ENCODE data around the gene GUCY1A1. TPM values are rescaled to one million over a fixed set of nuclear protein-coding genes. Genes with fewer than 3 reads are reported as not detected.

The GUCY1A1 gene
- total RNA-seq, 1 experiment from 2014 or later: not detected

DNA sequence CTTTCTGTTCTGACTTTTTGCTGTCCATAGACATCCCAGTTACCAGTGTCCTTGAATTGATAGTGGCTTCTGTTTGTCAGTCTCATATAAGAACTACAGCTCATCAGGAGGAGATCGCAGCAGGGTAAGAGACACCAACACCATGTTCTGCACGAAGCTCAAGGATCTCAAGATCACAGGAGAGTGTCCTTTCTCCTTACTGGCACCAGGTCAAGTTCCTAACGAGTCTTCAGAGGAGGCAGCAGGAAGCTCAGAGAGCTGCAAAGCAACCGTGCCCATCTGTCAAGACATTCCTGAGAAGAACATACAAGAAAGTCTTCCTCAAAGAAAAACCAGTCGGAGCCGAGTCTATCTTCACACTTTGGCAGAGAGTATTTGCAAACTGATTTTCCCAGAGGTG, 30.1 kb downstream of the GUCY1A1 start:
- H3K36me3 ChIP-seq (ENCODE audit: control insufficient read depth in 1 of 2, insufficient read depth in 2 of 2, low read length in 2 of 2): no peaks in the 10 kb centered on the region
- intact Hi-C loops (cut with micrococcal nuclease): no loop called here
- POLR2A ChIA-PET: no interaction called here
- no peaks in the 10 kb centered on the region for H3K4me1 ChIP-seq (ENCODE audit: control insufficient read depth in 1 of 2, insufficient read depth in 2 of 2, low read length in 2 of 2)
- ATAC-seq (no peak), DNase-seq (ENCODE audit: low read depth, low spot score) (no peak)
- RAD21 ChIA-PET (ENCODE audit: low non-redundant PET in 1 of 2, low total read pairs in 2 of 2, uncharacterized antibody in 2 of 2, unreplicated experiment in 2 of 2): no interaction called here
- H2AFZ ChIP-seq (ENCODE audit: low read depth, low read length, poor library complexity, severe bottlenecking): no peak overlapping the region
- BruUV-seq (replicated peaks): no TSS peak
- H3K4me2 ChIP-seq (ENCODE audit: low read length): no peak overlapping the region
- TF ChIP-seq, protein P1, sequence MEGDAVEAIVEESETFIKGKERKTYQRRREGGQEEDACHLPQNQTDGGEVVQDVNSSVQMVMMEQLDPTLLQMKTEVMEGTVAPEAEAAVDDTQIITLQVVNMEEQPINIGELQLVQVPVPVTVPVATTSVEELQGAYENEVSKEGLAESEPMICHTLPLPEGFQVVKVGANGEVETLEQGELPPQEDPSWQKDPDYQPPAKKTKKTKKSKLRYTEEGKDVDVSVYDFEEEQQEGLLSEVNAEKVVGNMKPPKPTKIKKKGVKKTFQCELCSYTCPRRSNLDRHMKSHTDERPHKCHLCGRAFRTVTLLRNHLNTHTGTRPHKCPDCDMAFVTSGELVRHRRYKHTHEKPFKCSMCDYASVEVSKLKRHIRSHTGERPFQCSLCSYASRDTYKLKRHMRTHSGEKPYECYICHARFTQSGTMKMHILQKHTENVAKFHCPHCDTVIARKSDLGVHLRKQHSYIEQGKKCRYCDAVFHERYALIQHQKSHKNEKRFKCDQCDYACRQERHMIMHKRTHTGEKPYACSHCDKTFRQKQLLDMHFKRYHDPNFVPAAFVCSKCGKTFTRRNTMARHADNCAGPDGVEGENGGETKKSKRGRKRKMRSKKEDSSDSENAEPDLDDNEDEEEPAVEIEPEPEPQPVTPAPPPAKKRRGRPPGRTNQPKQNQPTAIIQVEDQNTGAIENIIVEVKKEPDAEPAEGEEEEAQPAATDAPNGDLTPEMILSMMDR (IDR thresholded peaks at IDR 0.05 in 2 of 3, conservative IDR thresholded peaks at IDR 0.05 in 1 of 3; ENCODE audit: borderline replicate concordance in 1 of 3, insufficient read depth in 1 of 3, low read depth in 2 of 3, low read length in 2 of 3): no peak
- no peak for TF ChIP-seq FOSL1 (IDR thresholded peaks at IDR 0.05; ENCODE audit: low read depth)
- no peak for TF ChIP-seq EGR1 (IDR thresholded peaks at IDR 0.05; ENCODE audit: low read depth)
- TF ChIP-seq POLR2AphosphoS5 (IDR thresholded peaks at IDR 0.05; ENCODE audit: low read depth, low read length): no peak
- TF ChIP-seq RAD21 (IDR thresholded peaks at IDR 0.05; ENCODE audit: low read depth): no peak
- TF ChIP-seq YY1 (IDR thresholded peaks at IDR 0.05; ENCODE audit: extremely low read depth, insufficient replicate concordance, low read depth, low read length): no peak
- TF ChIP-seq, protein P2, sequence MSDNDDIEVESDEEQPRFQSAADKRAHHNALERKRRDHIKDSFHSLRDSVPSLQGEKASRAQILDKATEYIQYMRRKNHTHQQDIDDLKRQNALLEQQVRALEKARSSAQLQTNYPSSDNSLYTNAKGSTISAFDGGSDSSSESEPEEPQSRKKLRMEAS (IDR thresholded peaks at IDR 0.05): no peak
- no peaks in the 10 kb centered on the region for H4K20me1 ChIP-seq (ENCODE audit: insufficient read depth)
- no peaks in the 10 kb centered on the region for H3K79me2 ChIP-seq (ENCODE audit: insufficient read depth, low read length)
- no peaks in the 10 kb centered on the region for H3K9me2 ChIP-seq (ENCODE audit: insufficient read depth)
- no peak overlapping the region for H3K4me3 ChIP-seq (replicated peaks in 1 of 2; ENCODE audit: low read depth in 1 of 2, low read length in 2 of 2)
- H3K9ac ChIP-seq (ENCODE audit: low read length): no peak overlapping the region
- CTCF ChIA-PET: no interaction called here
- no peaks in the 10 kb centered on the region for H3K9me3 ChIP-seq (ENCODE audit: control insufficient read depth in 1 of 2, insufficient read depth in 1 of 2, low read depth in 1 of 2, low read length in 2 of 2)
- H3K27me3 ChIP-seq (ENCODE audit: insufficient read depth, low read length): no peaks in the 10 kb centered on the region
- no peak overlapping the region for H3K27ac ChIP-seq (ENCODE audit: low read depth, low read length)

DNA sequence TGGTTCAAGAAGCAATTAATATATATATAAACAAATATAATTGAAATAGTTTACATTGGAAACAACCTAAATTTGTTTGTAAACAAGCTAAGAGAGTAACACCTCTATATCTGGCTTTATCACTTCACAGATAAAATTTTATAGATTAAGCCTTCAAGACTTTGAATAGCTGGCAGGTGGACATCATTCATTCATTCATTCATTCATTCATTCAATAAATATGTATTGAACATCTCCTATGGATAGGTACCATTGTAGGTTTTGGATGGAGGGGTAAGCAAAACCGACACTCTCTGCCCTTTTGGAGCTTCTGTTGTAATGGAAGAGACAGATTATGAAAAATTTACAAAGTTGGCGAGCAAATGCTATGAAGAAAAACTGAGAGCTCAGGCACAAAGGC, 35.2 kb downstream of the GUCY1A1 start:
- intact Hi-C loops (cut with micrococcal nuclease): no loop called here
- ChIA-PET POLR2A (no interaction called here), CTCF (no interaction called here), RAD21 (ENCODE audit: low non-redundant PET in 1 of 2, low total read pairs in 2 of 2, uncharacterized antibody in 2 of 2, unreplicated experiment in 2 of 2) (no interaction called here)
- Histone ChIP-seq H3K9me2 (ENCODE audit: insufficient read depth) (no peaks in the 10 kb centered on the region), H3K27me3 (ENCODE audit: insufficient read depth, low read length) (no peaks in the 10 kb centered on the region), H3K79me2 (ENCODE audit: insufficient read depth, low read length) (no peaks in the 10 kb centered on the region), H3K4me3 (replicated peaks in 1 of 2; ENCODE audit: low read depth in 1 of 2, low read length in 2 of 2) (no peak overlapping the region), H3K4me1 (ENCODE audit: control insufficient read depth in 1 of 2, insufficient read depth in 2 of 2, low read length in 2 of 2) (peaks cover 6% of the 10 kb centered on the region in 2 experiments; a peak in 2 of 4 replicates), H3K9me3 (ENCODE audit: control insufficient read depth in 1 of 2, insufficient read depth in 1 of 2, low read depth in 1 of 2, low read length in 2 of 2) (no peaks in the 10 kb centered on the region), H3K4me2 (ENCODE audit: low read length) (no peak overlapping the region), H3K36me3 (ENCODE audit: control insufficient read depth in 1 of 2, insufficient read depth in 2 of 2, low read length in 2 of 2) (no peaks in the 10 kb centered on the region), H2AFZ (ENCODE audit: low read depth, low read length, poor library complexity, severe bottlenecking) (no peak overlapping the region), H4K20me1 (ENCODE audit: insufficient read depth) (no peaks in the 10 kb centered on the region), H3K27ac (ENCODE audit: low read depth, low read length) (no peak overlapping the region), H3K9ac (ENCODE audit: low read length) (no peak overlapping the region)
- no TSS peak for BruUV-seq (replicated peaks)
- DNase-seq (ENCODE audit: low read depth, low spot score) (no peak), ATAC-seq (no peak)
- no peak for TF ChIP-seq POLR2A (IDR thresholded peaks at IDR 0.05; ENCODE audit: borderline replicate concordance, extremely low read depth, insufficient read depth, insufficient read length)
- no peak for TF ChIP-seq YY1 (IDR thresholded peaks at IDR 0.05; ENCODE audit: extremely low read depth, insufficient replicate concordance, low read depth, low read length)

Data from HCT116 (cell line).